ENCODE results near the gene HIP1R. TPM values are rescaled to one million over a fixed set of nuclear protein-coding genes. Genes with fewer than 3 reads are reported as not detected.

HIP1R gene
- total and polyA plus RNA-seq, 10 of the 15 experiments (the other 5 are each of a cell fraction or from before 2014, with no cell fraction given): 0.18 to 27.7 (median 11.7) TPM

DNA sequence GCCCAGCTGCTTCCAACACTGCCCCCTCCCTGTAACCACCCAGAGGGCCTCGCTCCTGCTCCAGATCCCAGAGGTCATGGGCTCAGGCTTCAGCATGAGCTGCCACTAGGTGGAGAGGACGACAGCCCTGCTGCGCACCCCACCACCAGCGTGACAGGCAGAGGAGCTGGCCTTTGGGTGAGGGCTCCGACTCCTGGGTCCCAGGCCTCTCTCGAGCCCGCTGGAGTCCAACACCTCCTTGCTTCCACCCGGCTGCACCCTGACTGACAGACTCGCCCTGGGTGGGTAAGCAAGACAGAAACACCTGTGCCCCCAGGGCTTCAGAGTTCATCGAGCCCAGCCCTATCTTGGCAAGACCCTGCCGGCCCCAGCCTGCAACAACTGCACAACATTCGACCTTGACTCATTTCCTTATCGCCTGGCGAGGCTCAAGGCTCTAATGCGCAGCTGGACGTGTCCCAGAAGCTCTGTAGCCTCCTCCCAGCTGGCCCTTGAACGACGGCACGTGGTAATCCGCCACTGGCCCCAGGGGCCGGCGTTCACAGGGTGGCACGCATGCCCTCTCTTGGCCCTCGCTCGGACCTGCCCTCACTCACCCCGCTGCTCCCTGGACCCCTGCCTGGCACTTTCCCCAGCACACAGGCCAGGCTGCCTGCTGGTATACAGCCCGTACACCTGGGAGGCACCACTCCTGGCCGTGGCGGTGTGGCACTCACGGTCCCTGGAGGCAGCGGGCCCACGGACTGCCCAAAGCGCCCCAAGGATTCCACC lies 32.6 kb downstream of the HIP1R start:
- 75% methylated on average over 33 of the region's 33 CpGs for WGBS (ENCODE audit: insufficient coverage, insufficient replicate concordance, low lambda C conversion rate, missing lambda C conversion rate)
- Histone ChIP-seq H3K27me3 (replicated peaks in 1 of 2; ENCODE audit: control insufficient read depth in 2 of 2, insufficient read depth in 2 of 2, low read length in 1 of 2) (no peaks in the 10 kb centered on the region), H2AFZ (ENCODE audit: control insufficient read depth, low read depth, low read length) (no peak overlapping the region), H3K79me2 (ENCODE audit: control insufficient read depth, insufficient read depth, low read length) (peaks cover 7% of the 10 kb centered on the region), H3K27ac (ENCODE audit: control insufficient read depth, insufficient read depth) (no peak overlapping the region), H3K4me1 (ENCODE audit: control insufficient read depth, insufficient read depth, low read length) (peaks cover 25% of the 10 kb centered on the region), H3K4me3 (no peak overlapping the region), H3K9ac (ENCODE audit: control insufficient read depth, insufficient read depth, low read length) (no peak overlapping the region), H4K20me1 (ENCODE audit: control insufficient read depth, insufficient read depth) (no peaks in the 10 kb centered on the region), H3K36me3 (ENCODE audit: control insufficient read depth in 2 of 2, insufficient read depth in 2 of 2, low read length in 1 of 2) (peaks cover 15 to 42% of the 10 kb centered on the region in 2 experiments; a peak in 3 of 4 replicates), H3K4me2 (ENCODE audit: control insufficient read depth, insufficient read depth) (no peak overlapping the region), H3K9me3 (replicated peaks; ENCODE audit: control insufficient read depth, insufficient read depth, low read length) (no peaks in the 10 kb centered on the region)
- ATAC-seq (peak; percentile 5; the same call in 1 of the 3 replicates), FAIRE-seq (no peak), DNase-seq (ENCODE audit: low read depth, low spot score) (no peak)
- intact Hi-C loops (cut with micrococcal nuclease; ENCODE audit: unreplicated experiment) (no loop called here), in situ Hi-C loops (cut with MboI) (loop anchor here (25.0 kb wide), 1 partner anchor 369 kb away; the partner anchor contains the start of genes MPHOSPH9 and MTRFR)
- TF ChIP-seq BRCA1 (IDR thresholded peaks at IDR 0.05; ENCODE audit: low read depth, low read length): no peak
- TF ChIP-seq POLR2A (IDR thresholded peaks at IDR 0.05; ENCODE audit: low read depth, low read length): peak; percentile 48; the same call in 1 of the 2 replicates
- TF ChIP-seq, protein P1, sequence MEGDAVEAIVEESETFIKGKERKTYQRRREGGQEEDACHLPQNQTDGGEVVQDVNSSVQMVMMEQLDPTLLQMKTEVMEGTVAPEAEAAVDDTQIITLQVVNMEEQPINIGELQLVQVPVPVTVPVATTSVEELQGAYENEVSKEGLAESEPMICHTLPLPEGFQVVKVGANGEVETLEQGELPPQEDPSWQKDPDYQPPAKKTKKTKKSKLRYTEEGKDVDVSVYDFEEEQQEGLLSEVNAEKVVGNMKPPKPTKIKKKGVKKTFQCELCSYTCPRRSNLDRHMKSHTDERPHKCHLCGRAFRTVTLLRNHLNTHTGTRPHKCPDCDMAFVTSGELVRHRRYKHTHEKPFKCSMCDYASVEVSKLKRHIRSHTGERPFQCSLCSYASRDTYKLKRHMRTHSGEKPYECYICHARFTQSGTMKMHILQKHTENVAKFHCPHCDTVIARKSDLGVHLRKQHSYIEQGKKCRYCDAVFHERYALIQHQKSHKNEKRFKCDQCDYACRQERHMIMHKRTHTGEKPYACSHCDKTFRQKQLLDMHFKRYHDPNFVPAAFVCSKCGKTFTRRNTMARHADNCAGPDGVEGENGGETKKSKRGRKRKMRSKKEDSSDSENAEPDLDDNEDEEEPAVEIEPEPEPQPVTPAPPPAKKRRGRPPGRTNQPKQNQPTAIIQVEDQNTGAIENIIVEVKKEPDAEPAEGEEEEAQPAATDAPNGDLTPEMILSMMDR (IDR thresholded peaks at IDR 0.05 in 2 of 3, conservative IDR thresholded peaks at IDR 0.05 in 1 of 3; ENCODE audit: control insufficient read depth in 2 of 3, extremely low read depth in 1 of 3, insufficient read depth in 1 of 3, low read depth in 3 of 3, low read length in 3 of 3): peak; percentile 10 to 12 (median 12); a peak in 1 of 6 replicates
- TF ChIP-seq, protein P2, sequence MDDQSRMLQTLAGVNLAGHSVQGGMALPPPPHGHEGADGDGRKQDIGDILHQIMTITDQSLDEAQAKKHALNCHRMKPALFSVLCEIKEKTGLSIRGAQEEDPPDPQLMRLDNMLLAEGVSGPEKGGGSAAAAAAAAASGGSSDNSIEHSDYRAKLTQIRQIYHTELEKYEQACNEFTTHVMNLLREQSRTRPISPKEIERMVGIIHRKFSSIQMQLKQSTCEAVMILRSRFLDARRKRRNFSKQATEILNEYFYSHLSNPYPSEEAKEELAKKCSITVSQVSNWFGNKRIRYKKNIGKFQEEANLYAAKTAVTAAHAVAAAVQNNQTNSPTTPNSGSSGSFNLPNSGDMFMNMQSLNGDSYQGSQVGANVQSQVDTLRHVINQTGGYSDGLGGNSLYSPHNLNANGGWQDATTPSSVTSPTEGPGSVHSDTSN (IDR thresholded peaks at IDR 0.05; ENCODE audit: insufficient replicate concordance, low read depth, low read length): no peak
- TF ChIP-seq, protein P3, sequence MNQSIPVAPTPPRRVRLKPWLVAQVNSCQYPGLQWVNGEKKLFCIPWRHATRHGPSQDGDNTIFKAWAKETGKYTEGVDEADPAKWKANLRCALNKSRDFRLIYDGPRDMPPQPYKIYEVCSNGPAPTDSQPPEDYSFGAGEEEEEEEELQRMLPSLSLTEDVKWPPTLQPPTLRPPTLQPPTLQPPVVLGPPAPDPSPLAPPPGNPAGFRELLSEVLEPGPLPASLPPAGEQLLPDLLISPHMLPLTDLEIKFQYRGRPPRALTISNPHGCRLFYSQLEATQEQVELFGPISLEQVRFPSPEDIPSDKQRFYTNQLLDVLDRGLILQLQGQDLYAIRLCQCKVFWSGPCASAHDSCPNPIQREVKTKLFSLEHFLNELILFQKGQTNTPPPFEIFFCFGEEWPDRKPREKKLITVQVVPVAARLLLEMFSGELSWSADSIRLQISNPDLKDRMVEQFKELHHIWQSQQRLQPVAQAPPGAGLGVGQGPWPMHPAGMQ (IDR thresholded peaks at IDR 0.05; ENCODE audit: borderline replicate concordance): no peak
- POLR2A ChIA-PET: no interaction called here
- RAD21 ChIA-PET (ENCODE audit: unreplicated experiment): interaction anchor here (1.2 kb wide), 1 partner anchor 26 kb away, joined by 4 read pairs; no protein-coding TSS in a partner anchor
- SMC1A ChIA-PET (ENCODE audit: uncharacterized antibody, unreplicated experiment): no interaction called here
- CTCF ChIA-PET: interaction anchor here (2.2 kb wide), 1 partner anchor 27 kb away, joined by 9 read pairs; no protein-coding TSS in a partner anchor
- no TSS peak for BruUV-seq (replicated peaks)

Data from GM12878 (cell line).